H1 (cell line): Measurements from ENCODE around the gene TTLL5.

Experiments
- CREB1 ChIP-seq: IDR thresholded peaks from 2 replicates; pipeline ENCODE4 v1.6.1; 2012; ENCODE audit warnings: inconsistent platforms
- EZH2 ChIP-seq: fragments of 200-600 bp; sonication (generic); IDR thresholded peaks from 2 replicates; pipeline ENCODE4 v1.7.1; 2012; ENCODE audit warnings: low read depth, mild to moderate bottlenecking, moderate library complexity, low read length, inconsistent platforms; ENCODE audit not compliant: severe bottlenecking
- GABPA ChIP-seq: IDR thresholded peaks from 2 replicates; pipeline ENCODE4 v1.6.1; 2011; ENCODE audit warnings: mild to moderate bottlenecking, low read length, moderate library complexity, borderline replicate concordance; ENCODE audit not compliant: insufficient read depth
- TF ChIP-seq, protein P1 (sequence below), 3 experiments: IDR thresholded peaks; 1 replicate in 2 of 3; 2 replicates in 1 of 3; pipeline versions ENCODE4 v1.5.1 to v1.6.1; 2011; ENCODE audit warnings: low read length in 3 of 3, mild to moderate bottlenecking in 3 of 3, inconsistent platforms in 2 of 3, low read depth in 1 of 3, moderate library complexity in 1 of 3; ENCODE audit not compliant: insufficient read depth in 1 of 3; ENCODE audit errors: control extremely low read depth in 1 of 3

DNA sequence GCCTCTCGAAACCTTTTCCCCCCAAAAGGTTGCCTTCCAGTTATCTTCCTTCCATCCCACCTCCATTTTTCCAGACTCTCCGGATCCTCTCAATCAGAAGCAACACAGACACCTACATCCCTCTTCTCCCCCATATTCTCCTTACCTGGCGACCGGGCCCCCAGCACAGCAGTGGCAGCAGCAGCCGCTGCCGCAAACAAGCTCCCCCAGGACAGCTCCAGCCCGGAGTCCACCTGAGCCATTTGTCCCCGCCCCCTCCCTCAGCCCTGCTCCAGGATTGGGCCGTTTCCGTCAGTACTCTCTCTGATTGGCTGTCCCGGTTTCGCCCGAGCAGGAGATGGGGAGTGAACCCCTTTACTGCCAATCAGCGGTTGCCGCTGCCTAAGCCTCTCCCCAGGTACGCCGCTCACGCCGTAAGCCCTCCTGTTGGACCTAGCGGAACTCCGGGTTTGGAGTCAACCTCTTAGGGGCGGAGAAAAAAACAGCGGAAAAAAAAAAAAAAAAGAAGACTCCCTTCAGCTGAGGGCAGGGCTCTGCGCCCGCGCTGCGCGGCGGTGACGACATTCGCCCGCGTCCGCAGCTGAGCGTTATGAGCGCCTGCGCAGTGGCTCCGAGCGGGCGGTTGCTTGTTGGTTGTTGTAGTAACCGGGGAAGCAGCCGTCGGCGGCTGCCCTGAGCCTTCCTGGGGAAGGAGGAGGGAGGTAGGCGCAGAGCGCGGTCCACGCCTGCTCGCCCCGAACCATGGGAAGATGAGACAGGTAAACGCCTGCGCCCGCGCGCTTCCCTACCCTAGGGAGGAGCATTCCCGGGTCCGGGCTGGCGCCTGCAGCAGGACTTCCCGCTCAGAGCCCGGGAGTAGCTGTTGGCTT lies at the start of gene TTLL5, which contains the start of gene ERG28:
- TF ChIP-seq CREB1 (peak; percentile 97), EZH2 (no peak), GABPA (no peak)
- TF ChIP-seq, protein P1, sequence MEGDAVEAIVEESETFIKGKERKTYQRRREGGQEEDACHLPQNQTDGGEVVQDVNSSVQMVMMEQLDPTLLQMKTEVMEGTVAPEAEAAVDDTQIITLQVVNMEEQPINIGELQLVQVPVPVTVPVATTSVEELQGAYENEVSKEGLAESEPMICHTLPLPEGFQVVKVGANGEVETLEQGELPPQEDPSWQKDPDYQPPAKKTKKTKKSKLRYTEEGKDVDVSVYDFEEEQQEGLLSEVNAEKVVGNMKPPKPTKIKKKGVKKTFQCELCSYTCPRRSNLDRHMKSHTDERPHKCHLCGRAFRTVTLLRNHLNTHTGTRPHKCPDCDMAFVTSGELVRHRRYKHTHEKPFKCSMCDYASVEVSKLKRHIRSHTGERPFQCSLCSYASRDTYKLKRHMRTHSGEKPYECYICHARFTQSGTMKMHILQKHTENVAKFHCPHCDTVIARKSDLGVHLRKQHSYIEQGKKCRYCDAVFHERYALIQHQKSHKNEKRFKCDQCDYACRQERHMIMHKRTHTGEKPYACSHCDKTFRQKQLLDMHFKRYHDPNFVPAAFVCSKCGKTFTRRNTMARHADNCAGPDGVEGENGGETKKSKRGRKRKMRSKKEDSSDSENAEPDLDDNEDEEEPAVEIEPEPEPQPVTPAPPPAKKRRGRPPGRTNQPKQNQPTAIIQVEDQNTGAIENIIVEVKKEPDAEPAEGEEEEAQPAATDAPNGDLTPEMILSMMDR (IDR thresholded peaks at IDR 0.05; ENCODE audit: control extremely low read depth in 1 of 3, insufficient read depth in 1 of 3, low read depth in 1 of 3, low read length in 3 of 3) = no peak
